KMS-11 (cell line): ENCODE measurements around the gene SLC12A6.

Experiments
- H2AFZ ChIP-seq: fragments of 200-600 bp; sonication (generic); 2 replicates; pipeline ENCODE4 v1.6.1; 2016; ENCODE audit warnings: antibody characterized with exemption, mixed run types, low read depth
- H3K27ac ChIP-seq: fragments of 200-600 bp; sonication (generic); 2 replicates; pipeline ENCODE4 v1.6.1; 2016; ENCODE audit warnings: mild to moderate bottlenecking, mixed run types
- H3K27me3 ChIP-seq: fragments of 200-600 bp; sonication (generic); 2 replicates; pipeline ENCODE4 v1.6.1; 2017; ENCODE audit warnings: mild to moderate bottlenecking, low read depth, mixed run types, moderate library complexity; ENCODE audit not compliant: insufficient read depth
- H3K36me3 ChIP-seq: fragments of 200-600 bp; sonication (generic); 2 replicates; pipeline ENCODE4 v1.6.1; 2017; ENCODE audit warnings: mild to moderate bottlenecking, mixed run types; ENCODE audit not compliant: insufficient read depth
- H3K4me1 ChIP-seq: fragments of 200-600 bp; sonication (generic); 2 replicates; pipeline ENCODE4 v1.6.1; 2016; ENCODE audit warnings: mild to moderate bottlenecking, low read depth, mixed run types; ENCODE audit not compliant: poor library complexity, severe bottlenecking
- H3K4me2 ChIP-seq: fragments of 200-600 bp; sonication (generic); 2 replicates; pipeline ENCODE4 v1.7.0; 2016; ENCODE audit warnings: mild to moderate bottlenecking, mixed run types
- H3K4me3 ChIP-seq: fragments of 200-600 bp; sonication (generic); IDR thresholded peaks from 2 replicates; pipeline ENCODE4 v1.6.1; 2017; ENCODE audit warnings: low read depth, low read length, mixed read lengths; ENCODE audit not compliant: insufficient read depth
- H3K79me2 ChIP-seq: fragments of 200-600 bp; sonication (generic); 2 replicates; pipeline ENCODE4 v1.6.1; 2016; ENCODE audit warnings: low read depth, mixed run types; ENCODE audit not compliant: insufficient read depth
- H3K9ac ChIP-seq: fragments of 200-600 bp; sonication (generic); 2 replicates; pipeline ENCODE4 v1.6.1; 2016; ENCODE audit warnings: mild to moderate bottlenecking, mixed run types
- H4K20me1 ChIP-seq: fragments of 200-600 bp; sonication (generic); 2 replicates; pipeline ENCODE4 v1.6.1; 2016; ENCODE audit warnings: mild to moderate bottlenecking, mixed run types; ENCODE audit not compliant: insufficient read depth
- TF ChIP-seq, protein P1 (sequence below): fragments of 200-600 bp; sonication (generic); conservative IDR thresholded peaks from 2 replicates; pipeline ENCODE4 v1.6.1; 2017; ENCODE audit warnings: low read depth, mild to moderate bottlenecking, antibody characterized with exemption, low read length, moderate library complexity, mixed read lengths

Gene SLC12A6

DNA sequence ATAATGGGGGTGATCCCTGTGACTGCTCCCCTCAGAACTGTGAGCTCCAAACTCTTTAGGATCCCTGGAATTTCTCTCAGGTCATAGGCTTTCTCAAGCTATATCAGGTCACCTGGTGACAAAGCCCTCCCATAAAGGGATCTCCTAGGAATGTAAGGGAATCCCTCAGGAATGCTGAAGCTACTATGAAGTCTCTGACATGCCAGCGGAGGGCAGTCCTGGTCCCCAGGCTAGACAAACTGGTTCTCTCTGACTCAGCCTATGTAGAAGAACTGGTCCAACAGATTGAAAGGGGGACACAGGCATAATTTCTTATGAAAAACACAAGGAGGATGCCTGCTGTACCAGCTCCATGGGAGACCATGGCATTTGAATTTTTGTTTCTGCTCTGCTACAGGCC lies 22.7 kb upstream of the SLC12A6 start:
- H3K4me3 ChIP-seq = no peak overlapping the region

DNA sequence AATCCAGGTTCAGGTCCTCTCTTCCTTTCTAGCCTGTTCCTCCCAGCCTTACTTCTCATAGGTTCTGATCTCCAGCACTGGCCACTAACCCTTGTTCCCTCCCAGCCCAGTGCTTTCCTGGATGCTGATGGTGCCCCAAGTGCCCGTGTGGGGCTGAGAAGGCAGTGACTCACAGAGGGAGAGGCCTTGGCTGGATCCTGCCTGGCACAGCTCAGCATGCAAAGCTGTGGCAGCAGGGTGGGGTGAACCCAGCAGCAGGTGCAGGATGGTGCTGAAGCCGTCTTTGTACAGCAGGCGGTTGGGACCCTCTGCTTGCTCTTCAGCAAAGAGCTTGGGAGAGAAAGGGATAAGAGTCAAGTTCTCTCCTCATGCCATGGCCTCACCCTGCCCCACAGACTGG lies 21.8 kb upstream of the SLC12A6 start:
- no peak overlapping the region for H3K9ac ChIP-seq
- no peaks in the 10 kb centered on the region for H3K36me3 ChIP-seq
- H3K4me2 ChIP-seq = no peak overlapping the region
- H3K27ac ChIP-seq = no peak overlapping the region
- H3K4me1 ChIP-seq = peaks cover under 1% of the 10 kb centered on the region
- H4K20me1 ChIP-seq = no peaks in the 10 kb centered on the region
- TF ChIP-seq, protein P1, sequence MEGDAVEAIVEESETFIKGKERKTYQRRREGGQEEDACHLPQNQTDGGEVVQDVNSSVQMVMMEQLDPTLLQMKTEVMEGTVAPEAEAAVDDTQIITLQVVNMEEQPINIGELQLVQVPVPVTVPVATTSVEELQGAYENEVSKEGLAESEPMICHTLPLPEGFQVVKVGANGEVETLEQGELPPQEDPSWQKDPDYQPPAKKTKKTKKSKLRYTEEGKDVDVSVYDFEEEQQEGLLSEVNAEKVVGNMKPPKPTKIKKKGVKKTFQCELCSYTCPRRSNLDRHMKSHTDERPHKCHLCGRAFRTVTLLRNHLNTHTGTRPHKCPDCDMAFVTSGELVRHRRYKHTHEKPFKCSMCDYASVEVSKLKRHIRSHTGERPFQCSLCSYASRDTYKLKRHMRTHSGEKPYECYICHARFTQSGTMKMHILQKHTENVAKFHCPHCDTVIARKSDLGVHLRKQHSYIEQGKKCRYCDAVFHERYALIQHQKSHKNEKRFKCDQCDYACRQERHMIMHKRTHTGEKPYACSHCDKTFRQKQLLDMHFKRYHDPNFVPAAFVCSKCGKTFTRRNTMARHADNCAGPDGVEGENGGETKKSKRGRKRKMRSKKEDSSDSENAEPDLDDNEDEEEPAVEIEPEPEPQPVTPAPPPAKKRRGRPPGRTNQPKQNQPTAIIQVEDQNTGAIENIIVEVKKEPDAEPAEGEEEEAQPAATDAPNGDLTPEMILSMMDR = no peak
- no peak overlapping the region for H2AFZ ChIP-seq
- H3K27me3 ChIP-seq = no peaks in the 10 kb centered on the region
- no peaks in the 10 kb centered on the region for H3K79me2 ChIP-seq
- H3K4me3 ChIP-seq = no peak overlapping the region

More for the DNA sequence above, 22.7 kb upstream of the SLC12A6 start:
- Histone ChIP-seq H3K4me2 (no peak overlapping the region), H3K79me2 (peaks cover 8% of the 10 kb centered on the region; the same call in 1 of the 2 replicates), H3K27ac (no peak overlapping the region), H3K36me3 (no peaks in the 10 kb centered on the region), H3K27me3 (no peaks in the 10 kb centered on the region), H3K4me1 (peaks cover 9% of the 10 kb centered on the region), H2AFZ (no peak overlapping the region), H4K20me1 (no peaks in the 10 kb centered on the region), H3K9ac (no peak overlapping the region)
- TF ChIP-seq, protein P1 = no peak

DNA sequence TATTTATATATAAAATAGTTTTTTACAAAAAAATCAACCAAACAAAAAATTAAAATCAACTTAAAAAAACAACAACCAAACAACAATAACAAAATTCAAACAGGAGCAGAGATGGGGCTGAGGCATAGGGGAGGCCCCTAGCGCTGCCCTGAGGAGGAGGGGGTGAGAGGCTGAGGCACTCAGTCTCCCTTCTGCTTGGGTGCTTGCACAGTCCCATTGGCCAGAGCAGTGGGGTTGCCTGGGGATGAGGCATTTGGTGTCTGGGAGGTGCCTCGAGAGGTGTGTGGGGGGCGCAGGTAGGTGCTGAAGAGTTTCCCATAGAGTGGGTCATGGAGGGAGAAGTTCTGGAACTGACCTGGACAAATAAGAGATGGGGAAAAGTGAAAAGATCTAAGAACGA lies 21.4 kb upstream of the SLC12A6 start:
- Histone ChIP-seq H3K27ac (no peak overlapping the region), H3K4me3 (no peak overlapping the region), H3K27me3 (no peaks in the 10 kb centered on the region), H2AFZ (no peak overlapping the region), H3K9ac (no peak overlapping the region), H4K20me1 (no peaks in the 10 kb centered on the region), H3K4me2 (no peak overlapping the region), H3K36me3 (no peaks in the 10 kb centered on the region), H3K79me2 (no peaks in the 10 kb centered on the region), H3K4me1 (no peaks in the 10 kb centered on the region)
- TF ChIP-seq, protein P1 = no peak

DNA sequence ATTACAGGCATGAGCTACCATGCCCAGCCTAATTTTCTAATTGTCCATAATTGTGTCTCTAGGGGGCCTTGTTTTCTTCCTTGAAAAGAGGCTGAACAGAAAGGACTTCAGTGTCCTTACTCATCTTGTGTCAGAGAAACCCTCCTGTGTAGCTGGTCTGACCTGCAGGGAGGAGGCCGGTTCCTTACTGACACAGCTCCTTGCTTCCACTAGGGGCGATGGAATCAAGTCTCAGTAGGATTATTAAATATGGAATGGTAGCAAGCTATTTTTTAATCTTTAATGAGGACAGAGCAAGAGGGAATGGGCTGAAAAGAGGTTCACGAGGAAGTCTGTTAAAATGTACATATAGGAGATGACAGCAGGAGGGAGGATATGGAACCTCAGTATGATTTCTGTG lies 20.8 kb upstream of the SLC12A6 start:
- TF ChIP-seq, protein P1 = no peak
- no peaks in the 10 kb centered on the region for H3K79me2 ChIP-seq

More for the DNA sequence above, 20.8 kb upstream of the SLC12A6 start:
- no peak overlapping the region for H3K4me3 ChIP-seq
- H3K27ac ChIP-seq = no peak overlapping the region
- no peaks in the 10 kb centered on the region for H3K4me1 ChIP-seq
- no peak overlapping the region for H2AFZ ChIP-seq
- H3K36me3 ChIP-seq = no peaks in the 10 kb centered on the region
- H3K4me2 ChIP-seq = no peak overlapping the region
- no peaks in the 10 kb centered on the region for H4K20me1 ChIP-seq
- no peak overlapping the region for H3K9ac ChIP-seq
- no peaks in the 10 kb centered on the region for H3K27me3 ChIP-seq
